GM12891 (cell line): Measurements from ENCODE around the gene OLFM1.

Experiments
- PAX5 ChIP-seq: IDR thresholded peaks from 2 replicates; pipeline ENCODE4 v1.6.1; 2011; ENCODE audit warnings: low read length, moderate library complexity, mild to moderate bottlenecking; ENCODE audit not compliant: insufficient read depth, severe bottlenecking
- POLR2A ChIP-seq: IDR thresholded peaks from 2 replicates; pipeline ENCODE4 v1.6.1; 2011; ENCODE audit warnings: low read depth, low read length, control low read depth
- POLR2AphosphoS5 ChIP-seq: IDR thresholded peaks from 2 replicates; pipeline ENCODE4 v1.6.1; 2011; ENCODE audit warnings: low read depth, low read length, control low read depth
- SPI1 ChIP-seq: IDR thresholded peaks from 2 replicates; pipeline ENCODE4 v1.6.1; 2011; ENCODE audit warnings: low read depth, low read length, control low read depth
- TAF1 ChIP-seq: IDR thresholded peaks from 2 replicates; pipeline ENCODE4 v1.6.1; 2011; ENCODE audit warnings: low read depth, low read length, control low read depth

DNA sequence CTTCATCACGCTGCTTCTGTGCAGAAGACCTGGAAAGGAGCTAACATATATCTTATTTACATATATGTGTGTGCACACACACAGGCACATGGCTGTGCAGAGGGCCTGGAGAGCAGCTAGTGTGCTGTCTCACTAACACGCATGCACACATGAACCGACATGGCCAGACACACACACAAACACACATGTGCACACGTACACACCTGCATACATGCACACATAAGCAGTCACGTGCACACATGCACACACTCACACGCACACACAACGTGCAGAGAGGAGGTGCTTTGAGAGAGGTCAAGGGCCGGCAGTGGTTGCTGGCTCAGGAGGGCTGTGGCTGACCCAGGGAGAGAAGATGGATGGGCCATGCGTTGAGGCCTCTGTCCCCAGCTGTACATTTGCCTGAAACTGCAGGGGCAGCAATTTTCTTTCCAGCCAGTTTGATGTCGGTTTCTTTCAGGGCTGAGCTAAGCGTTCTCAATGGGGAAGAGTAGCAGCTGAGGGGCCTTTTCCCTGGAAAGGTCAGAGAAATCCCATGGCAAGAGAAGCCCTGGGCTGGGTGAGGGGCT, 66.7 kb downstream of the OLFM1 start:
- no peak for TF ChIP-seq POLR2AphosphoS5
- no peak for TF ChIP-seq TAF1
- no peak for TF ChIP-seq SPI1
- no peak for TF ChIP-seq POLR2A
- no peak for TF ChIP-seq PAX5
